Measurements from ENCODE around the gene ZNF12. TPM values are rescaled to one million over a fixed set of nuclear protein-coding genes. Genes with fewer than 3 reads are reported as not detected.

Gene ZNF12
- total and polyA plus RNA-seq, 10 of the 15 experiments (the other 5 are each of a cell fraction or from before 2014, with no cell fraction given): 6.7 to 38.1 (median 14.4) TPM

DNA sequence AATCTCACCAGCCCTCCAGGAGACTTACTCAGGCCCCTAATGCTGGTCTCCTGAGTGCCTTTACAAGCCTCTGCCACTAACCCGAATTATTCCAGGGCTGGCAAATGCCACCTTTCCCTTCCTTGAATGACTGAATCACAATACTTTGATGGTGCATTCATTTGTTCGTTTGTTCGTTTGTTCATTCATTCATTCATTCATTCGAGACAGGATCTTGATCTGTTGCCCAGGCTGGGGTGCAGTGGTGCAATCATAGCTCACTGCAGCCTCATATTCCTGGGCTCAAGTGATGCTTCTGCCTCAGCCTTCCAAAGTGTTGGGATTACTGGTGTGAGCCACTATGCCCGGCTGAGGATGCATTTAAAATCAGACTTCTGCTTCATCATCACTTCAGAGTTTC is 6.0 kb downstream of the ZNF12 start:
- WGBS (ENCODE audit: insufficient coverage, insufficient replicate concordance, low lambda C conversion rate, missing lambda C conversion rate): 90% methylated on average over 5 of the region's 5 CpGs
- intact Hi-C loops (cut with micrococcal nuclease; ENCODE audit: unreplicated experiment) (no loop called here), in situ Hi-C loops (cut with MboI) (no loop called here)
- POLR2A ChIA-PET: no interaction called here
- Histone ChIP-seq H2AFZ (ENCODE audit: control insufficient read depth, low read depth, low read length) (no peak overlapping the region), H3K4me3 (0 out of 2 replicates have a peak overlapping the region, but pooled peaks have one; percentile 5), H3K4me2 (ENCODE audit: control insufficient read depth, insufficient read depth) (no peak overlapping the region), H3K9me3 (replicated peaks; ENCODE audit: control insufficient read depth, insufficient read depth, low read length) (peaks cover 72% of the 10 kb centered on the region), H3K79me2 (ENCODE audit: control insufficient read depth, insufficient read depth, low read length) (peaks cover 46% of the 10 kb centered on the region), H4K20me1 (ENCODE audit: control insufficient read depth, insufficient read depth) (no peaks in the 10 kb centered on the region), H3K4me1 (ENCODE audit: control insufficient read depth, insufficient read depth, low read length) (no peaks in the 10 kb centered on the region), H3K9ac (ENCODE audit: control insufficient read depth, insufficient read depth, low read length) (no peak overlapping the region), H3K36me3 (ENCODE audit: control insufficient read depth in 2 of 2, insufficient read depth in 2 of 2, low read length in 1 of 2) (peaks cover 16 to 60% of the 10 kb centered on the region in 2 experiments), H3K27ac (ENCODE audit: control insufficient read depth, insufficient read depth) (no peak overlapping the region), H3K27me3 (replicated peaks in 1 of 2; ENCODE audit: control insufficient read depth in 2 of 2, insufficient read depth in 2 of 2, low read length in 1 of 2) (no peaks in the 10 kb centered on the region)
- BruUV-seq (replicated peaks): no TSS peak
- CTCF ChIA-PET: no interaction called here
- TF ChIP-seq ZNF24 (IDR thresholded peaks at IDR 0.05): peak; percentile 86
- no peak for TF ChIP-seq ZNF622 (IDR thresholded peaks at IDR 0.05)
- ATAC-seq: no peak
- DNase-seq (ENCODE audit: low read depth, low spot score): no peak
- SMC1A ChIA-PET (ENCODE audit: uncharacterized antibody, unreplicated experiment): interaction anchor here (0.7 to 1.5 kb wide), 2 partner anchors 13 to 378 kb away, joined by 3 to 4 read pairs; no protein-coding TSS in a partner anchor
- RAD21 ChIA-PET (ENCODE audit: unreplicated experiment): no interaction called here
- FAIRE-seq: no peak

- Histone ChIP-seq H3K4me3 (no peak overlapping the region), H3K27me3 (replicated peaks in 1 of 2; ENCODE audit: control insufficient read depth in 2 of 2, insufficient read depth in 2 of 2, low read length in 1 of 2) (no peaks in the 10 kb centered on the region), H3K27ac (ENCODE audit: control insufficient read depth, insufficient read depth) (no peak overlapping the region), H2AFZ (ENCODE audit: control insufficient read depth, low read depth, low read length) (no peak overlapping the region), H4K20me1 (ENCODE audit: control insufficient read depth, insufficient read depth) (no peaks in the 10 kb centered on the region), H3K36me3 (ENCODE audit: control insufficient read depth in 2 of 2, insufficient read depth in 2 of 2, low read length in 1 of 2) (peaks cover 17 to 75% of the 10 kb centered on the region in 2 experiments), H3K9ac (ENCODE audit: control insufficient read depth, insufficient read depth, low read length) (no peak overlapping the region), H3K4me1 (ENCODE audit: control insufficient read depth, insufficient read depth, low read length) (no peaks in the 10 kb centered on the region), H3K4me2 (ENCODE audit: control insufficient read depth, insufficient read depth) (no peak overlapping the region), H3K79me2 (ENCODE audit: control insufficient read depth, insufficient read depth, low read length) (no peaks in the 10 kb centered on the region), H3K9me3 (replicated peaks; ENCODE audit: control insufficient read depth, insufficient read depth, low read length) (peaks cover 85% of the 10 kb centered on the region)
- ChIA-PET CTCF (no interaction called here), RAD21 (ENCODE audit: unreplicated experiment) (no interaction called here), SMC1A (ENCODE audit: uncharacterized antibody, unreplicated experiment) (no interaction called here), POLR2A (no interaction called here)
- FAIRE-seq: no peak
- TSS peak; percentile 16 for BruUV-seq (replicated peaks)
- 98% methylated on average over 5 of the region's 5 CpGs for WGBS (ENCODE audit: insufficient coverage, insufficient replicate concordance, low lambda C conversion rate, missing lambda C conversion rate)
- TF ChIP-seq, protein P1, sequence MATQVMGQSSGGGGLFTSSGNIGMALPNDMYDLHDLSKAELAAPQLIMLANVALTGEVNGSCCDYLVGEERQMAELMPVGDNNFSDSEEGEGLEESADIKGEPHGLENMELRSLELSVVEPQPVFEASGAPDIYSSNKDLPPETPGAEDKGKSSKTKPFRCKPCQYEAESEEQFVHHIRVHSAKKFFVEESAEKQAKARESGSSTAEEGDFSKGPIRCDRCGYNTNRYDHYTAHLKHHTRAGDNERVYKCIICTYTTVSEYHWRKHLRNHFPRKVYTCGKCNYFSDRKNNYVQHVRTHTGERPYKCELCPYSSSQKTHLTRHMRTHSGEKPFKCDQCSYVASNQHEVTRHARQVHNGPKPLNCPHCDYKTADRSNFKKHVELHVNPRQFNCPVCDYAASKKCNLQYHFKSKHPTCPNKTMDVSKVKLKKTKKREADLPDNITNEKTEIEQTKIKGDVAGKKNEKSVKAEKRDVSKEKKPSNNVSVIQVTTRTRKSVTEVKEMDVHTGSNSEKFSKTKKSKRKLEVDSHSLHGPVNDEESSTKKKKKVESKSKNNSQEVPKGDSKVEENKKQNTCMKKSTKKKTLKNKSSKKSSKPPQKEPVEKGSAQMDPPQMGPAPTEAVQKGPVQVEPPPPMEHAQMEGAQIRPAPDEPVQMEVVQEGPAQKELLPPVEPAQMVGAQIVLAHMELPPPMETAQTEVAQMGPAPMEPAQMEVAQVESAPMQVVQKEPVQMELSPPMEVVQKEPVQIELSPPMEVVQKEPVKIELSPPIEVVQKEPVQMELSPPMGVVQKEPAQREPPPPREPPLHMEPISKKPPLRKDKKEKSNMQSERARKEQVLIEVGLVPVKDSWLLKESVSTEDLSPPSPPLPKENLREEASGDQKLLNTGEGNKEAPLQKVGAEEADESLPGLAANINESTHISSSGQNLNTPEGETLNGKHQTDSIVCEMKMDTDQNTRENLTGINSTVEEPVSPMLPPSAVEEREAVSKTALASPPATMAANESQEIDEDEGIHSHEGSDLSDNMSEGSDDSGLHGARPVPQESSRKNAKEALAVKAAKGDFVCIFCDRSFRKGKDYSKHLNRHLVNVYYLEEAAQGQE (IDR thresholded peaks at IDR 0.05; ENCODE audit: low read depth, low read length): no peak
- TF ChIP-seq, protein P2, sequence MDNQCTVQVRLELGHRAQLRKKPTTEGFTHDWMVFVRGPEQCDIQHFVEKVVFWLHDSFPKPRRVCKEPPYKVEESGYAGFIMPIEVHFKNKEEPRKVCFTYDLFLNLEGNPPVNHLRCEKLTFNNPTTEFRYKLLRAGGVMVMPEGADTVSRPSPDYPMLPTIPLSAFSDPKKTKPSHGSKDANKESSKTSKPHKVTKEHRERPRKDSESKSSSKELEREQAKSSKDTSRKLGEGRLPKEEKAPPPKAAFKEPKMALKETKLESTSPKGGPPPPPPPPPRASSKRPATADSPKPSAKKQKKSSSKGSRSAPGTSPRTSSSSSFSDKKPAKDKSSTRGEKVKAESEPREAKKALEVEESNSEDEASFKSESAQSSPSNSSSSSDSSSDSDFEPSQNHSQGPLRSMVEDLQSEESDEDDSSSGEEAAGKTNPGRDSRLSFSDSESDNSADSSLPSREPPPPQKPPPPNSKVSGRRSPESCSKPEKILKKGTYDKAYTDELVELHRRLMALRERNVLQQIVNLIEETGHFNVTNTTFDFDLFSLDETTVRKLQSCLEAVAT (IDR thresholded peaks at IDR 0.05): peak; percentile 43; the same call in 1 of the 2 replicates
- TF ChIP-seq ZNF274 (IDR thresholded peaks at IDR 0.05; ENCODE audit: insufficient read depth, insufficient read length) (peak; percentile 67), SMAD1 (IDR thresholded peaks at IDR 0.05; ENCODE audit: low read depth, partially characterized antibody) (no peak), WRNIP1 (IDR thresholded peaks at IDR 0.05; ENCODE audit: borderline replicate concordance, low read depth, low read length) (no peak), ZNF217 (IDR thresholded peaks at IDR 0.05) (peak; percentile 65; the same call in 1 of the 2 replicates), KLF5 (IDR thresholded peaks at IDR 0.05; ENCODE audit: partially characterized antibody) (peak; percentile 94), CBX5 (IDR thresholded peaks at IDR 0.05; ENCODE audit: low read depth) (peak; percentile 97), SUPT20H (IDR thresholded peaks at IDR 0.05; ENCODE audit: borderline replicate concordance, control insufficient read depth, low read depth, low read length) (no peak)
- intact Hi-C loops (cut with micrococcal nuclease; ENCODE audit: unreplicated experiment) (no loop called here), in situ Hi-C loops (cut with MboI) (loop anchor here (10.0 kb wide), 1 partner anchor 1627 kb away; no protein-coding TSS in a partner anchor)
- DNase-seq (ENCODE audit: low read depth, low spot score): no peak
- no peak for ATAC-seq
These were observed 15.1 kb downstream of the ZNF12 start for GRCh38 chr7:6691609-6692106.

Data from GM12878 (cell line).